ENCODE results near the gene AKAP6.

GRCh38 chr14:32779840-32780239 is 450.7 kb downstream of the AKAP6 start:
- no peak for TF ChIP-seq CTCF (IDR thresholded peaks at IDR 0.05)
- no peak for TF ChIP-seq POLR2A (IDR thresholded peaks at IDR 0.05)
- no peak for TF ChIP-seq POLR2AphosphoS5 (IDR thresholded peaks at IDR 0.05)
